Testis (tissue), 3 donors: Measurements from ENCODE around the gene P2RX7. TPM values are rescaled to one million over a fixed set of nuclear protein-coding genes. Genes with fewer than 3 reads are reported as not detected.

ENCODE experiments used
- DNase-seq: peaks from one replicate; pipeline ENCODE4 v3.0.0-alpha.2; 2019
- H3K27ac ChIP-seq, 2 donors: fragments of 200-600 bp; sonication (generic); one replicate each; pipeline ENCODE4 v1.5.1; 2019
- H3K27me3 ChIP-seq: fragments of 200-600 bp; sonication (generic); one replicate; pipeline ENCODE4 v1.5.1; 2019
- H3K36me3 ChIP-seq: fragments of 200-600 bp; sonication (generic); one replicate; pipeline ENCODE4 v1.5.1; 2017; ENCODE audit warnings: low read depth; ENCODE audit errors: missing control alignments
- H3K4me1 ChIP-seq: fragments of 200-600 bp; sonication (generic); one replicate; pipeline ENCODE4 v1.5.1; 2019
- H3K4me3 ChIP-seq, 2 donors: fragments of 200-600 bp; sonication (generic); one replicate each; pipeline ENCODE4 v1.5.1; 2017 to 2019
- H3K9me3 ChIP-seq: fragments of 200-600 bp; sonication (generic); one replicate; pipeline ENCODE4 v1.5.1; 2017
- POLR2A ChIP-seq: fragments of 450-650 bp; IDR thresholded peaks from one replicate; pipeline ENCODE4 v1.6.1; 2017; ENCODE audit warnings: antibody characterized with exemption, mild to moderate bottlenecking, moderate library complexity
- WGBS, 2 donors: methylation state at CpG; one replicate each; pipeline ENCODE4 v1.1.5; 2018; 5-methylcytosine and 5-hydroxymethylcytosine counted together
- intact Hi-C: fragments of 100-400 bp; cut with DNase I; formaldehyde crosslinking; loops from one replicate; pipeline ENCODE4 v1.15.1; 2023; ENCODE audit warnings: low total_unique reads
- polyA plus RNA-seq: library from polyadenylated mRNA; stranded (reverse); fragments of 350-450 nt; fragmentation: Illumina TruSeq; extraction: RNeasy Lipid Tissue Mini Kit (QIAGEN cat#74804); gene quantifications from one replicate; pipeline ENCODE4 v1.2.3, GENCODE V29; 2014; ENCODE audit warnings: low read depth, low replicate concordance; ENCODE audit not compliant: insufficient read depth
- total RNA-seq, 2 donors: library from RNA; depleted of rRNA; stranded (reverse); fragments of >200 nt; gene quantifications; one replicate each; pipeline ENCODE4 v1.2.3, GENCODE V29; 2016
- TF ChIP-seq, protein P1 (sequence below), 3 experiments: fragments of 450-650 bp in 2 of 3; fragments of 200-600 bp in 1 of 3; sonication (generic) in 1 of 3; IDR thresholded peaks; one replicate each; pipeline ENCODE4 v1.5.1; 2016 to 2019; ENCODE audit warnings: antibody characterized with exemption in 3 of 3, mild to moderate bottlenecking in 2 of 3, moderate library complexity in 1 of 3

Gene P2RX7
- total and polyA plus RNA-seq, 3 donors from 2014 or later = 3.0 to 12.8 (median 5.6) TPM

DNA sequence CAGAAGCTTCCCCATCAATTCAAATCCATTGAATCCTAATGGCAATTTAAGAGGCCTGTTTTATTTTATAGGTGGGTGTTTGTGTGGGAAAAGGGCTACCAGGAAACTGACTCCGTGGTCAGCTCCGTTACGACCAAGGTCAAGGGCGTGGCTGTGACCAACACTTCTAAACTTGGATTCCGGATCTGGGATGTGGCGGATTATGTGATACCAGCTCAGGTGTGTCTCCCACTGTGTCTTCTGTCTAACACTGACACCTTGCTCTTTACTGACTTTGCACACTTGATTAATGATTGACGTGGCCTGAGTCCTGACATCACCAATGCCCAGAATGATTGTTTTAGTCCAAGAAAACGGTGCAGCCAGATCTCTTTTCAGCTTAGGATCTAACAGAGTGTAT lies 84.4 kb downstream of the P2RX7 start:
- no peak for DNase-seq
- H3K4me3 ChIP-seq = no peak overlapping the region
- H3K27me3 ChIP-seq = no peaks in the 10 kb centered on the region
- no peaks in the 10 kb centered on the region for H3K4me1 ChIP-seq
- TF ChIP-seq POLR2A = no peak
- TF ChIP-seq, protein P1, sequence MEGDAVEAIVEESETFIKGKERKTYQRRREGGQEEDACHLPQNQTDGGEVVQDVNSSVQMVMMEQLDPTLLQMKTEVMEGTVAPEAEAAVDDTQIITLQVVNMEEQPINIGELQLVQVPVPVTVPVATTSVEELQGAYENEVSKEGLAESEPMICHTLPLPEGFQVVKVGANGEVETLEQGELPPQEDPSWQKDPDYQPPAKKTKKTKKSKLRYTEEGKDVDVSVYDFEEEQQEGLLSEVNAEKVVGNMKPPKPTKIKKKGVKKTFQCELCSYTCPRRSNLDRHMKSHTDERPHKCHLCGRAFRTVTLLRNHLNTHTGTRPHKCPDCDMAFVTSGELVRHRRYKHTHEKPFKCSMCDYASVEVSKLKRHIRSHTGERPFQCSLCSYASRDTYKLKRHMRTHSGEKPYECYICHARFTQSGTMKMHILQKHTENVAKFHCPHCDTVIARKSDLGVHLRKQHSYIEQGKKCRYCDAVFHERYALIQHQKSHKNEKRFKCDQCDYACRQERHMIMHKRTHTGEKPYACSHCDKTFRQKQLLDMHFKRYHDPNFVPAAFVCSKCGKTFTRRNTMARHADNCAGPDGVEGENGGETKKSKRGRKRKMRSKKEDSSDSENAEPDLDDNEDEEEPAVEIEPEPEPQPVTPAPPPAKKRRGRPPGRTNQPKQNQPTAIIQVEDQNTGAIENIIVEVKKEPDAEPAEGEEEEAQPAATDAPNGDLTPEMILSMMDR (IDR thresholded peaks at IDR 0.05) = no peak
- H3K9me3 ChIP-seq = no peaks in the 10 kb centered on the region
- WGBS, 2 donors = 78 to 85% methylated on average over 8 of the region's 8 CpGs
- intact Hi-C loops = no loop called here
- no peak overlapping the region for H3K27ac ChIP-seq
- no peaks in the 10 kb centered on the region for H3K36me3 ChIP-seq

DNA sequence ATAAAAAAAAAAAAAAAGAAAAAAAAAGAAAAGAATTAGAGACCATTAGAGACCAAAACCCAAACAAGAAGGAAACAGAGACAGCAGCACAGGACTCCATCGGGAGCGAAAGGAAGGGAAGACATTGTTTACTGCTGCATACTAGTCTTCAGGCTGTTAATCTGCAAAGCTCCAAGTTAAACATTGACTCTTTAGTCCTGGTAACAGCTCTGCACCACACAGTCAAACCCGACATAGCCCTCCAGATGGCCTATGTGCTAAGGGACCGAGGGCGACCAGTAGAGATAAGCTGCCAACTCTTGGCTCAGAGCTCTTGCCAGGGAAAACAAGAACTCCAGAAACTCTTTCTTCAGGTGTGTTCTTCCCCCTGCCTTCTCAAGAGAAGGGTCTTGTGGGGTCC lies 85.1 kb downstream of the P2RX7 start:
- intact Hi-C loops = no loop called here
- Histone ChIP-seq H3K36me3 (no peaks in the 10 kb centered on the region), H3K9me3 (no peaks in the 10 kb centered on the region), H3K4me1 (no peaks in the 10 kb centered on the region), H3K4me3 (no peak overlapping the region), H3K27me3 (no peaks in the 10 kb centered on the region), H3K27ac (no peak overlapping the region)
- no peak for DNase-seq
- 86 to 90% methylated on average over 5 of the region's 5 CpGs for WGBS, 2 donors
- TF ChIP-seq POLR2A = no peak
- TF ChIP-seq, protein P1 (IDR thresholded peaks at IDR 0.05) = no peak

DNA sequence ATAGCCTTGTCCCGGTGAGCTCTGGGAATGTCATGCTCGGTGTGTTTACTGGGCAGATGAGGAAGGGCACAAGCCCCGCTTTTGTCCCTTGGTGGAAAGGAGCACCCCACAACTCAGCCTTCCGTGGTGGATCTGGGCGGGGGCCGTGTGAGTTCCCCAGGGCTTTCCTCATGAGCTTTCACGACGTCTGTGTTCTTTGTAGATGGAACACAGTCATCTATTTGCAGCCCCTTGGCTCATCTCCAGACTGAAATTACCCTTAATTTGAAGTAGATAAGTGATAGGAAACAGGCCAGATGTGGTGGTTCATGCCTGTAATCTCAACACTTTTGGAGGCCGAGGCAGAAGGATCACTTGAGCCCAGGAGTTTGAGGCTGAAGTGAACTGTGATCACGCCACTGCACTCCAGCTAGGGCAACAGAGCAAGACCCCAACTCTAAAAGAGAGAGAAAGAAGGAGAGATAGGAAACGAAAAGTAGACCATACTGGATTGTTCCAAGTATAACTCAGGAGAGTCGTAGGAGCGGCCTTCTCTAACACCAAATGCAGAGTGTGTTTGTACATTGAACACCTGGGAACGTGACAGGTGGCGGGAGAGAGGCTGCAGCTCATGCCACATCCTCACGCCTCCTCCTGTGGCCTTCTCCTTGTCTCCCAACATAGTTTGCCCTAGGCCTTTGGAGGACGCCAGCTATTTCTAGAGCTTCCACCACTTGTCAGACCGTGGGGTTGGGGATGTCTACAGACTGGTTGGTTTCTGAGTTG lies 86.1 kb downstream of the P2RX7 start:
- WGBS, 2 donors = 88 to 89% methylated on average over 17 to 18 of the region's 18 CpGs
- Histone ChIP-seq H3K4me1 (no peaks in the 10 kb centered on the region), H3K27ac (no peak overlapping the region), H3K27me3 (no peaks in the 10 kb centered on the region), H3K4me3 (no peak overlapping the region), H3K9me3 (no peaks in the 10 kb centered on the region), H3K36me3 (no peaks in the 10 kb centered on the region)
- intact Hi-C loops = no loop called here
- DNase-seq = no peak
- TF ChIP-seq, protein P1 (IDR thresholded peaks at IDR 0.05) = no peak
- no peak for TF ChIP-seq POLR2A

DNA sequence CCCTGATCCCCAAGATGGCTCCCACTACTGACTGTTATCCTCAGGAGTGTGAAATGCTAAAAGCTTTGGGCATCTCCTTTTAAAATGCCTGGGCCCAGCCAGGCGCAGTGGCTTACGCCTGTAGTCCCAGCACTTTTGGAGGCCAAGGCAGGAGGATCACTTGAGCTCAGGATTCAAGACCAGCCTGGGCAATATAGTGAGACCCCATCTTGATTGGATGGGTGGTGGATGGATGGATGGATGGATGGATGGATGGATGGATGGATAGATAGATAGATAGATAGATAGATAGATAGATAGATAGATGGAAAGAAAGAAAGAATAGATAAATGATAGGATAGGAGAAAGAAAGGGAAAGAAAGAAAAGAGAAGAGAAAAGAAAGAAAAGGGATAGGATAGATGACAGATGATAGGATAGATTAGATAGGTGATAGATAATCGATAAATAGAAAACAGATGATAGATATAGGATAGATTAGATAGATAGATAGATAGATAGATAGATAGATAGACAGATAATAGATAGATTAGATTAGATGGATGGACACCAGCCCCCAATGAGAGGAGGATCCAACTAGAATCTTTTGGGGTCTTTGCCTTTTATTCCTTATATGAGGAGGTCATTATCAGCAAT lies 86.8 kb downstream of the P2RX7 start:
- 96% methylated on average over 3 of the region's 3 CpGs for WGBS, 2 donors
- Histone ChIP-seq H3K9me3 (no peaks in the 10 kb centered on the region), H3K27ac (no peak overlapping the region), H3K4me1 (no peaks in the 10 kb centered on the region), H3K27me3 (no peaks in the 10 kb centered on the region), H3K36me3 (no peaks in the 10 kb centered on the region), H3K4me3 (no peak overlapping the region)
- DNase-seq = no peak
- TF ChIP-seq POLR2A = no peak
- TF ChIP-seq, protein P1 (IDR thresholded peaks at IDR 0.05) = no peak
- intact Hi-C loops = no loop called here
